DMS114 treated with DMSO at 0.1 percent for 48 hours (cell line): ENCODE data around the gene CNOT1.
A peak's percentile ranks its signal among the peaks of the same experiment; 100 is the strongest.
"Not testable (repeated sequence)": the region's sequence is repeated elsewhere in the genome, so short reads cannot be mapped to it uniquely, and the experiment has no call there.

Experiments used
- DNase-seq: peaks from one replicate; lab custom pipeline; 2025; ENCODE audit not compliant: unreplicated experiment; lab: John Stamatoyannopoulos, UW

The CNOT1 gene

DNA sequence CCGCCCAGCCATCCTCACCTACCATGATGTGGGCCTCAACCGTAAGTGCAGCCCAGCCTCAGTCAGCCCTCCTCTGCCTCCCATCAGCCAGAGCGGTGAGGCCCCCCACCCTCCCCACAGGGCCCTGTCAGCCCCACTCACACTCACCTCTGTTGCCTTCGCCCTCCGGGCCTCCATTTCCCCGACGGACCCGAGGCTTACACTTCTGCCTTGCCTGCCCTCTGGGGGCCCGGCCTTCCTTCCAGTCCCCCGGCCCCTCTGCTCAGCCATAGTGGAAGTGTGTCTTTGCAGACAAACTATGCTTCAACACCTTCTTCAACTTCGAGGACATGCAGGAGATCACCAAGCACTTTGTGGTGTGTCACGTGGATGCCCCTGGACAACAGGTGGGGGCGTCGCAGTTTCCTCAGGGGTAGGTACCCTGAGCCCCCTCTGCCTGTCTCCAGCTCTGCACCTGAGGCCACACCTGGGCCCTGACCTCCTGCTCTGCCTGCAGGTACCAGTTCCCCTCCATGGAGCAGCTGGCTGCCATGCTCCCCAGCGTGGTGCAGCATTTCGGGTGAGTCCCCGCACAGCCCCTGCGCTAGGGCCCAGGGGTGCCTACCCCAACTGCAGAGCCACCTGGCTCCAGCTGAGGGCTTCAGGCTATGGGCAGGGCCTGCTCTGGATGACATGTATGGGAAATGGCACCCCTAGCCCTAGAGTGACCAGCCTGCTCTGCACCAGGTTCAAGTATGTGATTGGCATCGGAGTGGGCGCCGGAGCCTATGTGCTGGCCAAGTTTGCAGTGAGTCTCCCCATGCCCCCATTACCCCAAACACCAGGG lies 125.5 kb downstream of the CNOT1 start:
- DNase-seq: no peak

DNA sequence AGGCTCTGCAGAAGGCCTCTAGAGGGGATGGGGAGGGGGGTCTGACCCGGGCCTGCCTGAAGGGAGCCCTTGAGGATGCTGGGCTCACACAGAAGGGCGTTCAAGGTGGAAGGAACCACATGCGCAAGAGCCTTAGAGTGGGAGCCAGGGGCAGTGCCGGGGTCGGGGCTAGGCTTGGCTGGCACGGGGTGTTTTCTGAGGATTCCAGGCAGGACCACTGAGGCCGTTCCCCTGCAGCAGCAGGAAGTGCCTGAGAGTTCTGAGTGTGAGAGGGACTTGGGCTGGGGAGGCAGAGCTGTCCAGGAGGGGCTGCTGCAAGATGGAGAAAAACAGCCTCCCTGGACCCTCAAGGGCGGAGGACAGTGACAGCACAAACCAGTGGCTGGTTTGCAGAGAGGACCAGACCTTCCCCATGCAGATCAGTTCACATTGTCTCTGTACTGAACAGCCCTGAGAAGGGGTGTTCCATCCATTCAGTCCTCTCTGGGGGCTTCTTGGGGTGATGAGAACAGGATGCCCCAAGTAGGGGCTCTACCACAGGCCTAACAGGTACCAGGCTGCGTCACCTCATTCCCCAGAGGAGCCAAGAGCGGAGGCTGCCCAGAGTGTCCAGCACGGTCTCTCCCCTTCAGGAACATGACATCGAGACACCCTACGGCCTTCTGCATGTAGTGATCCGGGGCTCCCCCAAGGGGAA lies 126.3 kb downstream of the CNOT1 start:
- no peak for DNase-seq

DNA sequence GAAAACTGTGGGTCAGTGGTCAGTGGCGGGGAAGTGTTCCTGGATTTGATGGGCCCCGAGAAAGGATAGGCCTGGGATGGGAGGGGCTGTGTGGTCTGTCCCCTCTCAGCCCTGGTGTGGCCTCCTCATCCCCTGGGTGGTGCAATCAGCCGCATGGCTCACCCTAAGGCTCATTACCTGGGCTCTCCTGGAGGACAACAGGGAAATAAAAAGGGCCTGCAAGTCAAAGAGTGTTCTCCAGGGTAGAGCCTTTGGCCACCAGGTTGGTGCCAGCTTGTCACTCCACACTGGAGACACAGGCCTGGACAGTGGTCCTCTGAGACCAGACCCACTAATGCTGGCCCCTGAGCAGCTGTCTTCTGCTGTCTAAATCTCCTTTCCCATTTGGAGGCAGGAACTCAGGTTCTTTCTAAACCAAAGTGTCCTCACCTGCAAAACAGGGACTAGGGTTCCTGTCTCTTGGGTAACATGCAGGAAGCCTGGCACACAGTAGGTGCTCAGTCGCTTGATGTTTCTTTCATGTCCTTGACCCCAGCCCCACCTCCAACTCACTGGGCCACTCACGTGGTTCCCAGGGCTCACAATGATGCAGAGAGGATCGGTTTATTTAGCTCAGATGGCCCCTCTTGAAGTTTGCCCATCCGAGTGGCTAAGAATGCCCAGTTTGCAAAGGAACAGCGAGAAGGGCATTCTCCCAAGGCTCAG lies 127.3 kb downstream of the CNOT1 start:
- DNase-seq: no peak

DNA sequence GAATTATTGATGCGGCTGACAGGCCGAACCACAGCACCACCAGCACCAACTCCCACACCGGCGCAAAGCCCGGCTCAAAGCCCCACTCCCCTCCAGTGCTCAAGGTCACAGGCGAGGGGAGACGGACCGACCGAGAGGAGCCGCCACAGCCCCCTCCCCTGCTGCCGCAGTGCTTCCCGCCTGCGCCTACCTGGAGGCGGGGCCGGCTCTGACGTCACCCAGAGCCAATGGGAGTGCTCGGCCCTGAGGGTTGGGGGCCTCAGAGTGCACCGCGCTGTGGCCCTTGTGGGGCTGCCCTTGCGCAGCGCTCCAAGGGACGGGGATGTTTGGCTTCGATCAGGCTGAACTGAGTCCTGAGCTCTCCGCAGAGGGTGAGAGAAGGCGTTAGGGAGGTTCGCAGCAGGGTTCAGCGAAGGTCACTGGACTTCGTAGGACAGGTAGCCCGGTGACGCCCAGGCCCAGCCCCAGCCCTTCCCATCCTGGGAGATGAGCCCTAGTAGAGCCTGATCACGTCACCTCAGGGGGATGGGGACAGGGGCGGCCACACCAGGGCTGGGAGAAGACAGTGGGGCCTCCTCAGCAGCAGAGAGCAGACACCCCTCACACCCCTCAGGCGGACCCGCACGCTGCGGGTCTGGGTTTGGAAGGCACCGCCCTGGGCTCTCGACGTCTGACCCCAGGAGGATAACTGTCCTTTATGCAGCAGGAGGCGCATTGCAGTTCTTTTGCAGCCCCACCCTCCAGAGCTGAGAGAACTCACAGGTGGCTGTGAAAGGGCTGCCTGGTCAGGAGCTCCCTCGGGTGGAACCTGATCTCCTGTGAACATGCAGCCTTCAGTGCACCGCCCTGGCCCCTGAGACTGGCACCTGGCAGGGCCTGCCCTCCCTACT lies 128.1 kb downstream of the CNOT1 start:
- no peak for DNase-seq

DNA sequence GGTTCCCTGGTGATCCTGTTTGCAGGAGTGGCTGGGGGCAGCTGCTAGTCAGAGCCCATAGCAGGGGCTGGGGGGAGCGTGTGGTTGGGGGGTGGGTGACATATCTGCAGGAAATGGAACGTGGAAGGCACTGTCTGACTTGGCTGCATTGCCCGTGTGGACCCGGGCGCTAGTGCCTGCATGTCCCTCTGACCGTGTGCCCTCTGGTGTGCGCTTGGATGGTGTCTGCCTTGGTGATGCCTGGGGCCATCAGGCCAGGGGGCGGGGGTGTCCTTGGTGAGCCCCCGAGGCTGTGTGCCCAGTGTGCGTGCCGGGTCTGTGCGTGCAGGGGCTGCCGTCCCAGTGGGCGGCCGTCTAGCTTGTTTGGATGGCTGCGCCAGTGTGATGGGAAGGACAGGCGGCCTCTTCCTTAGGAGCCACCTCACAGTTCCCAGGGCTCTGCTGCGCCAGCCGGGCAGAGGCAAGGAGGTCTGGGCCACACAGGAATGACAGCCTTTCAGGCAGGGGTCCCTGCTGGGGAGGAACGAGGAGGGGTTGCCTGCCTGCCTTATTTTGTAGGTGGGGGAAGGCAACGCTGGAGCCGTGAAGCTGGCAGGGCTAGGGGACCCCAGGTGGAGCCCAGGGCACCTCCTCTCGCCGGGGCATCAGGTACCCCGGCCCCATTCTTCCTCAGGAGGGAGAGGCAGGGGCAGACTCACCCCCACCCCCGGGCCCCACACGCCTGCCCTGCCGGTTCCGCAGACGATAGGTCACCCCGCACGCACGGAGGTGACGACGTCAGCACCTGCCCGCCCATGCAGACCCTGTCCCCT lies 129.0 kb downstream of the CNOT1 start:
- no peak for DNase-seq

DNA sequence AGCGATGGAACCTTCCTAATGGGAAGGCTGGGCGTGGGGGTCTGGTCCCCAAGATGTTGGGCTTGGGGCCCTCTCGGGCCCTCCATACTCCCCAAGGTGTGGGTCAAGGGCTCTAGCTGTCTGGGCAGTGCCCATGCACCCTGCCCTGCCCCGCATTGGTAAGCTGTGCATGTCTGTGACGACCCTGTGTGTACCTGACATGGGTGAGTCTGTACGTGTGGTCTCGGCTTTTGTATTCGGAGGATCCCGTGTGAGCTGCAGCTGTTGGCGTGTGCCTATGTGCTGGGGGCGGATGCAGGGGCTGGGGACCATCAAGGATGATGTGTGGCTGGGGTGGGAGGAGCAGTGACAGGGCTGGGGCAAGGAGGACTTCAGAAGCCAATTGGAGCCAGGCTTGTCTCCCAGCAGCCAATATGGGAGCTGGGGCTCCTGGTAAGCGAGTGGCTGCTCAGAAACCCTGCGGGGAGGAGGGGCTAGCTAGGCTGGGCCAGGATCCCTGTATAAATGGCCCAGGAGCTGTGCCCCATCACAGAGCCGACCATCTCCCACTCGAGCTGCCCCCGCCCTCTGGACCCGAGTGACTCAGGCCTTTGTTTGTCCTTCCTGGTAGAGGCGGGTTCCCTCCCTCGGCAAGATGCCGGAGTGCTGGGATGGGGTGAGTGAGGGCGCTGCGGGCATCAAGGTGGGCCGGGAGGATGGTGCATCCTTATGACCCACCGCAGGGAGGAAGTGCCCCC lies 129.8 kb downstream of the CNOT1 start, which contains the start of gene NDRG4:
Gene NDRG4 (plus strand): TSS at position 529 of the 737 bp plus-strand sequence. CDS start 106 bp downstream, at position 635.
- DNase-seq: no peak

DNA sequence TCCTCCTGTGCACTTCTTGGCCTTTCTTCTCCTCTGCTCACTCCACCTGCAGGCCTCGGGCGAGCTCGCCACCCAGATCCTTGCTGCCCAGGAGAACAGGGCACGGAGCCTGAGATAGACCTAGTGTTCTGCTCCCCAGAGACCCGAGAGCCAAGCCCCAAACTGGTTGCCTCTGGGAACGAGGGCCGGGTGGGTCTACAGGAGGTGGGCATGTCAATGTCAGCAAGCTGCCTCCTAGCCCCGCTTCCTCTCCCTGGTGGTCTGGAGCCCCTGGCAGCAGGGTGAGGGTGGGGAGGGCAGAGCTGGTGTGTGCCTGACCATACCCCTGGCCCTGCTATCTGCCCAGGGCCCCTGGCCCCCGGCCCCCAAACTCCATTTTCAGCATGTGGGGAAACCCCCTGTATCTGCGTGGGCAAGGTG lies 130.5 kb downstream of the CNOT1 start:
- no peak for DNase-seq

DNA sequence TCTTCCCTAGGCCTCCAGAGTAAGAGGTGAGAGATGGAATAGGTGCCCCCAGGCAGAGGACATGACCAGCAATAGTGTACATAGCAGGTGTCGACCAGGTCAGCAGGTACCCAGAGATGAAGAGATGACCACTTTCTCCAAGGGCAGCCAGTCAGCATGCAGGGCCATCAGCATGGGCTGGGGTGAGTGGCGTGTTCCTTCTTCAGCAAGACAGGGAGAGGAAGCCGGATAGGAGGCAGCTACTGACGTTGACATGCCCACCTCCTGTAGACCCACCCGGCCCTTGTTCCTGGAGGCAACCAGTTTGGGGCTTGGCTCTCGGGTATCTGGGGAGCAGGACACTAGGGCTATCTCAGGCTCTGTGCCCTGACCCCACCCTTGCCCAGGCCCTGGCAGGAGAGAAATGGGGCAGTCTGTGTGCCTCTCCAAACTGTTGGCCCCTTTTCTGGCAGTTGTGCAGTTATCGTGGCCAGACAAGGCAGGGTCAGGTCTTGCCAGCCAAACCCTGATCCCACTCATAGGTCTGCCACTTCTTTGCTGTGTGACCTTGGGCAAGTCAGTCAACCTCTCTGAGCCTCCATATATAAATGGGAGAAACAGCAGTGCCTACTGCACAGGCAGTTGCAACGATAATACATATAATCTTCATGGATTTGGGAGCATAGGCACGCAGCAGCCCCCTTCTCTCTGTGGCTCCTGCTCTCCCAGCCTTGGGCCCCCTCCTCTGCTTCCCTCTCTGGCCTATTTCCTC lies 131.1 kb downstream of the CNOT1 start:
- no peak for DNase-seq

DNA sequence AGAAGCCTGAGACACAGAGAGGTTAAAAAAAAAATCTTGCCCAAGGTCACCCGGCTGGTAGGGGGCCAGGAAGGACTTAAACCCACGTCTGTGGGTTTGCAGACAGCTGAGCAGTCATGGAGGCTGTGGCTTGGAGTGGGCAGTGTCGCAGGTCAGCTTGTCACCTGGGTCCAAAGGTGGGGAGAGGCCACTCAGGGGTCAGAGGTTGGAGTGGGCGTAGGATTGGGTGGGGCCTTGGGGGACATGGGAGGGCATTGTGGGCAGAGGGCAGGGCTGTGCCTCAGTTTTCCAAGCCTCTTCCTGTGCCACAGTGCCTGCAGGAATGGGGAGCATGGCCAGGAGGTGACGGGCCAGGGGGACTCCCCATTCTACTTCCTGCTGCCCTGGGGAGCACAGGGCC lies 131.7 kb downstream of the CNOT1 start:
- DNase-seq: no peak

DNA sequence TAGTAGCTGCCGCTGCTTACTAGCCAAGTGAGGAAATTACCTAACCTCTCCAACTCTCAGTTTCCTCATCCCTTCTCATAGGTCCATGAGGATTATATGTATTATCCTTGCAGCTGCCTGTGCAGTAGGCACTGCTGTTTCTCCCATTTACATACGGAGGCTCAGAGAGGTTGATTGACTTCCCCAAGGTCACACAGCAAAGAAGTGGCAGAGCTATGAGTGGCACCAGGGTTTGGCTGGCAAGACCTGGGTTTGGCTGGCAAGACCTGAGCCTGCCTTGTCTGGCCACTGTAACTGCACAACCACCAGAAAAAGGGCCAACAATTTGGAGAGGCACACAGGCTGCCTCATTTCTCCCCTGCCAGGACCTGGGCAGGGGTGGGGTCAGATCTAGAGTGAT lies 132.2 kb downstream of the CNOT1 start:
- DNase-seq: no peak

DNA sequence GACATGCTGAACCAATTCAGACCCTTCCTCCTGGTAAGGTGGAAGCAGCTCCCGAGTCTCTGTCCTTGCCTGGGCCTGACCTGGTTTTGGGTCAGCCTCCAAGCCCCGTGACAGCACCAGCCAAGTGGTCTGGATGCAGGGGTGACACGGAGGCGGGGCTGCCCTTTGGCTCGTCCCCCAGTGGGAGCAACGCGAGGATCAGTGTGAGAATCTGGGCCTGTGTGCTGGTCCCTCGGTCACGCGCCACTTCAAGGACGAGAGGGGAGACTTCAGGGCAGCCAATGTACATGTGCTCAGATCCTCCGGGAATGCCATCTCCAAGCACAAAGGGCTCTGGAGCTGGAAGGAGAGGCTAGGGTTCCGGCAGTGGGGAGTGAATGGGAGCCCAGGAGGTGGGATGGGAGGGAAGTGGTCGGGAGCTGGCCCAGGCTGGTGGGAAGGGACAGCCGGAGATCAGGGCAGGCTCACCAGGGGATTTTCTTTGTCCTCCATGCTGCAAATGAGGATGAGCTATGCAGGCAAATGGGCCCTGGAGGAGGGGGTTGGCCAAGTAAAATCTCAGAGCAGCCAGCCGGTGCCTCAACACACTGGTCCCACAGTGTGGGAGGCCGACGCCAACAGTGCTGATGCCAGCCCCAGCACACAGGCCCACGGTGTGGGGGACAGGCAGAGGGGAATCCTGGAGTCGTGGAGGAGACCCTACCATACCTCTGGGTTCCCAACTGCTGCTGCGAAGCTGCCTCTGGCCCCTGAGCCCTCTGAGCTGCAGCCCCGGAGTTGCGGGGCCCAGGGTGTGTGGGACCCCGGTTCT lies 133.9 kb downstream of the CNOT1 start:
- no peak for DNase-seq

DNA sequence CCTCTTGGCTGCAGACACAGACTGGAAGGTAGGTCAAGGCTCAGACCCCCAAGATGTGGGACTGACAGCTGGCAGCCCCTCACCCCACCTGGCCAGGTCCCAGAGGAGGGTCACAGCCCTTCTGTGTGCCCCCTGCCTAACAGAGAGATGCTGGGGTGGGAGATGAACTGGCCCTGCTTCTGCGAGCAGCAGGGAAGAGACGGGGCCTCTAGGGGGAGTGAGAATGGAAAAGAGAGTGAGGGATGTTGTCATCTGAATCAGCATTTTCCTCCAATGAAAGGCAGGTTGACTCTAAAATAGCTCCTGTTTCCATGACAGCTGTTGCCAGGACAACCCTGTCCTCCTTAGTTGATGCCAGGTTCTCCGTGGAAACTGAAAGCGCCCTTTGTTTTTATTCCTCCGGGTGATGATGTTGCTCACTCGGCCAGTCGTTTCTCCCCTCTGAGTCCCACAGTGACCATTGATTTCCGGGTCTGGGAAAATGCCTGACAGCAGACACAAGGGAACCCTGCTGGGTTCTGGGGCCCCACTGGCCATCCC lies 134.6 kb downstream of the CNOT1 start:
- DNase-seq: peak; percentile 23

DNA sequence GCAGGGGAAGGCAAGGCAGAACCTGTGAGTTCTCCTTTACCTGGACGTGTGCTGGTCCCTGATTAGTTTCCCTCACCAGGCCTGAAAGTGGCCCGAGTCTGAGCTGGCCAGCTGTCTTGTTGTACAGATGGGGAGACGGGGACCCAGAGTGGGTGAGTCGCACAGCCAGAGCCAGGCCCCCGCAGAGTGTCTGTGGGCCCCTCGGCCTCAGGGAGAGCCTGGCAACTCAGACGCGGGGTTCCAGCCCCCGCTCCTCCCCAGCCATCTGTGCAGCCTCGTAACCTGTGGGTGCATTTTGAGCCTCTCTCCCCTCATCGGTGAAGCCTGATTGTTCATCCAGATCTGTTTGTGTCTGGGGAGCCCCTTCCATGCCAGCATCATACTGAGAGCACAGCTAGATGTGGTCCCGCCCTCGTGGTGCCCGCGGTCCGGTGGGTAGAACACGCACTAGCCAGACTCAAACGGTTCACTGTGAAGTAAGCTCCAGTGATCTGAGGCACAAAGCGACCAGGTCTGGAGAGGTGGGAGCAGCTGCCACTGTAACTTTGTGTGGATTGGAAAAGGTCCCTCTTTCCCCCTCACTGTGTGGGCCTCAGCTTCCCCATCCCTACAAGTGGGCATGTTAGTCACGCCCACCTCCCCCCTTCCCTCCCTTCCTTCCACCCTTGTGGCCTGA lies 135.7 kb downstream of the CNOT1 start:
- DNase-seq: no peak

DNA sequence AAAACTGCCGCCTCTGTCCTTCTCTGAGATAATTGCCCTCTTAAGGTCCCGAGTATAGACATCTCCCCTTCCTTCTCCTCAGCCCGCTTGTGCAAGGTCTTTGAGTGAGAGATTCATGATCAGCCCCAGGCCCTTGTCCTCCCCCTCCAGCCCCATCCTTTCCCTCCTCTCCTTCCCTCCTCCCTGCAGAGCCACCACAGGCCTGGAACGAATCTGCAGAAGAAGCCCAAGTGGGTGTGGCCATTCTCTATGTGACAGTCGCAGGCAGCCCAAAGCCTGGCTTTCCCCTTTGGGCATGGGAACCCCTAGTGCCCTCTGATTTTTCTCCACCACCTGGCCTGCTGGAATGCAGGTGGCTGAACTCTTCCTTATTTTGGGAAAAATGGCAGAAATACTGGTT lies 136.9 kb downstream of the CNOT1 start:
- DNase-seq: no peak

DNA sequence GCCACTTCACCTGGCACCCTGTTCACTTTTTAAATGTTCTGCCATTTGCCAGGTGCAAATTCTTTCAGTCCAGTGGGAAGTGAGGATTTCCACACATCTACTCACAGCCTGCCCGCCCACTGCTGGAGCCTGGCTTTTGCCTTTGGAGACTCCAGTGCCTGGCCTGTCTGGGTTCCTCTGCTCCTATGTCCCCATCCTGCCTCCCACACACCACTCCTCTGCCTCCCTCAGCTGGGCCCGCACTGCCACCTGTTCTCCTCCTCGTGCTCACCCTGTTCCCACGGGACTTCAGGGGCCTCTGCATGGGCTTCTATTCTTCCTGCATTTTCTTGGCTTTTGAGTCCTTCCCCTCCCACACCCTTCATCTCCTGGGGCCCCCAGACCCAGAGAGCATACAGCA lies 137.6 kb downstream of the CNOT1 start:
- DNase-seq: no peak

DNA sequence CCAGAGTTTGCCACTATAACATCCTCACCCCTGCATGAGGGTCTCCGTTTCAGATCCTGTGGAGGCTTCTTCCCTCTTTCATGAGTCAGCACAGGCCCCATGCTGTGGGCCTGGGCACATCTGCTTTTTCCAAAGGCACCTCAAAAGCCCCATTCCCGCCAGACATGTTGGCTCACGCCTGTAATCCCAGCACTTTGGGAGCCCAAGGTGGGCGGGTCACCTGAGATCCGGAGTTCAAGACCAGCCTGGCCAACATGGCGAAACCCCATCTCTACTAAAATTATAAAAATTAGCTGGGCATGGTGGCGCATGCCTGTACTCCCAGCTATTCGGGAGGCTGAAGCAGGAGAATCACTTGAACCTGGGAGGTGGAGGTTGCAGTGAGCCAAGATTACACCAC lies 139.1 kb downstream of the CNOT1 start:
- DNase-seq: not testable (repeated sequence)

DNA sequence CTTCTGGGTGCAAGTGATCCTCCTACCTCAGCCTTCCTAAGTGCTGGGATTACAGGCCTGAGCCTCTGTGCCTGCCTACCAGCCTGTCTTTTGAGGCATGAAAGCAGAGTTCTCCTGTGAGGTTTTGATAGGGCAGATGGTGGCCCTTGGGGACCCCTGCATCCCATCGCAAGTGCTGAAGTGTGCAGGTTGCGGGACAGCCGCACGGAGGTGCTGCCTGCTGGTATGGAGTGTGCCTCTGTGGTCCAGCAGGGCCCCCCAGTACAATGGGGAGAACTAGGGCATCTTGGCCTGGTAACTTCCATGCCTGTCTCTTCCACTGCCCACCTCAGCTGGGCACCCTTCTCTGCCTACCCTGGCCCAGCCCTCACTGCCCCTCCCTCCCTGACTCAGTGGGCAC lies 139.6 kb downstream of the CNOT1 start:
- DNase-seq: no peak
